ACHN (cell line): Measurements from ENCODE around the gene NUP50.
"Not testable (repeated sequence)": the region's sequence is repeated elsewhere in the genome, so short reads cannot be mapped to it uniquely, and the experiment has no call there.

ENCODE experiments used
- DNase-seq: peaks from one replicate; pipeline ENCODE4 v3.0.0-alpha.2; 2015
- in situ Hi-C: cut with HindIII; loops from 2 replicates; pipeline ENCODE4 v1.10.0; 2017; ENCODE audit warnings: low sequenced_read_pairs, low pct_ligation_motif_present, low pct_unique_long_range_greater_than_20kb

The NUP50 gene

GRCh38 chr22:45187891-45188290, 24.2 kb downstream of the NUP50 start:
- DNase-seq: no peak
- in situ Hi-C loops: no loop called here

GRCh38 chr22:45188779-45189178, 25.1 kb downstream of the NUP50 start:
- DNase-seq: no peak
- in situ Hi-C loops: no loop called here

GRCh38 chr22:45190202-45190872, 26.6 kb downstream of the NUP50 start:
- in situ Hi-C loops: no loop called here
- DNase-seq: no peak

- DNase-seq, in situ Hi-C loops: not testable (repeated sequence)
Observed at GRCh38 chr22:45191746-45192145, 28.0 kb downstream of the NUP50 start.

- in situ Hi-C loops: no loop called here
Observed at GRCh38 chr22:45192701-45193187, 29.0 kb downstream of the NUP50 start.

GRCh38 chr22:45194686-45195085, 31.0 kb downstream of the NUP50 start:
- DNase-seq: no peak
- in situ Hi-C loops: no loop called here

More at GRCh38 chr22:45192701-45193187, 29.0 kb downstream of the NUP50 start:
- DNase-seq: no peak

- DNase-seq: no peak
- in situ Hi-C loops: no loop called here
Observed at GRCh38 chr22:45195616-45196015, 31.9 kb downstream of the NUP50 start.

GRCh38 chr22:45196308-45196707, 32.6 kb downstream of the NUP50 start:
- in situ Hi-C loops: no loop called here
- DNase-seq: no peak

- in situ Hi-C loops: no loop called here
- DNase-seq: no peak
Observed at GRCh38 chr22:45196926-45197605, 33.3 kb downstream of the NUP50 start.

GRCh38 chr22:45197606-45198462, 34.1 kb downstream of the NUP50 start:
- no peak for DNase-seq
- in situ Hi-C loops: no loop called here

- in situ Hi-C loops: no loop called here
- DNase-seq: no peak
Observed at GRCh38 chr22:45198463-45198795, 34.7 kb downstream of the NUP50 start.

GRCh38 chr22:45199723-45200122, 36.0 kb downstream of the NUP50 start:
- no peak for DNase-seq
- in situ Hi-C loops: no loop called here

GRCh38 chr22:45200230-45200629, 36.5 kb downstream of the NUP50 start:
- in situ Hi-C loops: no loop called here
- DNase-seq: no peak

GRCh38 chr22:45200860-45201511, 37.3 kb downstream of the NUP50 start:
- DNase-seq: no peak
- in situ Hi-C loops: no loop called here

GRCh38 chr22:45201678-45202332, 38.1 kb downstream of the NUP50 start:
- DNase-seq: no peak
- in situ Hi-C loops: no loop called here

GRCh38 chr22:45202333-45203149, 38.8 kb downstream of the NUP50 start:
- no peak for DNase-seq
- in situ Hi-C loops: no loop called here

- in situ Hi-C loops: no loop called here
- DNase-seq: no peak
Observed at GRCh38 chr22:45203150-45203951, 39.6 kb downstream of the NUP50 start.
